Epithelial cell of umbilical artery (primary cell): Measurements from ENCODE around the gene NCR2. TPM values are rescaled to one million over a fixed set of nuclear protein-coding genes. Genes with fewer than 3 reads are reported as not detected.

Experiments
- total RNA-seq: library from RNA; depleted of rRNA; stranded (reverse); fragments of >200 nt; gene quantifications from 2 replicates; pipeline ENCODE4 v1.2.3, GENCODE V29; 2014

NCR2 gene, protein sequence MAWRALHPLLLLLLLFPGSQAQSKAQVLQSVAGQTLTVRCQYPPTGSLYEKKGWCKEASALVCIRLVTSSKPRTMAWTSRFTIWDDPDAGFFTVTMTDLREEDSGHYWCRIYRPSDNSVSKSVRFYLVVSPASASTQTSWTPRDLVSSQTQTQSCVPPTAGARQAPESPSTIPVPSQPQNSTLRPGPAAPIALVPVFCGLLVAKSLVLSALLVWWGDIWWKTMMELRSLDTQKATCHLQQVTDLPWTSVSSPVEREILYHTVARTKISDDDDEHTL
- not detected in 2 replicates for total RNA-seq

DNA sequence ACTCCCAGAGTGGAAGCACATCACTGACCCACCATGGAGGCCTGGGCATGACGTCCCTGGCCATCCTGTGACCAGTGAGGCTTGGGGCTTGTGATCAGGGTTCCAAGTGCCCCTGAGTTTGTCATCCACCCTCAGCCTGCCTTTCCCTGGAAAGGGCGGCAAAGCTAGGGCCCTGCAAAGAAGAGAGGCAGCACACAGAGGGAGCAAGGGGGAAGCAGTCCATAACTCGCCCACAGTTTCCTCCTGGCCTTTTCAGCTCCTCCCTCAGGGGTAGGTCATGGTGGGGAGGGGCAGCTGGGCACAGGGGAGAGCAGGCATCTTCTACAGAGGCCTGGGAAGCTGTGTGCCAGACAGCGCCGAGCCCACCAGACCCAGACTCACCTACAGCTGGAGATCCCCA is at the start of gene NCR2:
Gene NCR2 (plus strand): TSS at position 313 of the 400 bp plus-strand sequence. CDS start 269 bp downstream, outside the sequence.

DNA sequence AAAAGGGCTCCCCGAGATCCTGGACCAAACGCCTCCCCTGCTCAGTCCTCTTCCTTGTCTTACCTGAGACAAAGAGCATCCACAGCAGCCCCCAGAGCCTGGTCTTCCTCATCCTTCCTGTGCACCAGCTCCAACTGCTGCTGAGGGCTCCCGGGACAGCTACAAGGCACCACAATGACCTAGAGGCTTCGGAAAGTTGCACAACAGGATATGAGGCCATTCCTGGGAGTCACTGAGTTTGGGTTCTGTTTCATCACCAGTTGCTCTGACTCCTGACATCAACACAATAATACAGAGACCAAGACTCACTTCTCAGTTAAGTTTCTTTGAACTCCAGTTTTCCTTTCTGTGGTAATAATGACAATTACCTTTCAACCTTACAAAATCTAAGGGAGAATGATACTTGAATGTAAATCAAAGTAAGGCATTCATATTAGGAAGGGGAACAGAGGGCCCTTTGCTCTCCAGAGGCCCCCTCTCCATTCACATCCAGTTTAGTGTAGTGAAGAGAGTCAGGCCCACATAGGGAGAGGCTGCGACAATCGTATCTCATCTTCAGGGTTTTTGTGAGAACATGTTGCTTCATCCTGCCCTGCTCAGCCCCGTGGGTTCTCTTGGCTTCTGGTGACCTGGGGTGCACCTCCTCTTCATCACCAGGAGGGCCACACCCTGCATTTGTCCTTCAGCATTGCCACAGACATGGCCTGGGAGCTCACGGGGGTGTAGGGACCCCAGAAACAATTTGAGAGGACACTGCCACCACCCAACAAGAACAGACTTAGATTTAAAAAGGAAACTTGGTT is 48.7 kb upstream of the NCR2 start, which contains the start of gene TREM1:
Gene TREM1 (minus strand): TSS at position 139 of the 803 bp plus-strand sequence. CDS start 27 bp downstream, at position 112.

Other genes with a start within 250 kb of the NCR2 start
- gene TREML1, start 181.3 kb upstream of the NCR2 start, total RNA-seq: not detected in 2 replicates
- not detected in 2 replicates for gene TREM2, start 172.5 kb upstream of the NCR2 start, total RNA-seq
- gene TREML2, start 134.5 kb upstream of the NCR2 start, total RNA-seq: not detected in 2 replicates
- gene TREML4, start 107.3 kb upstream of the NCR2 start, total RNA-seq: not detected in 2 replicates
- gene TREM1, start 48.9 kb upstream of the NCR2 start, total RNA-seq: not detected in 2 replicates
- gene FOXP4, start 210.8 kb downstream of the NCR2 start, total RNA-seq: 1.9 and 2.9 TPM in 2 replicates